ENCODE results near the gene AKAP13. TPM values are rescaled to one million over a fixed set of nuclear protein-coding genes. Genes with fewer than 3 reads are reported as not detected.

AKAP13 gene
- total RNA-seq, 2 experiments from 2014 or later: 282 to 304 TPM

DNA sequence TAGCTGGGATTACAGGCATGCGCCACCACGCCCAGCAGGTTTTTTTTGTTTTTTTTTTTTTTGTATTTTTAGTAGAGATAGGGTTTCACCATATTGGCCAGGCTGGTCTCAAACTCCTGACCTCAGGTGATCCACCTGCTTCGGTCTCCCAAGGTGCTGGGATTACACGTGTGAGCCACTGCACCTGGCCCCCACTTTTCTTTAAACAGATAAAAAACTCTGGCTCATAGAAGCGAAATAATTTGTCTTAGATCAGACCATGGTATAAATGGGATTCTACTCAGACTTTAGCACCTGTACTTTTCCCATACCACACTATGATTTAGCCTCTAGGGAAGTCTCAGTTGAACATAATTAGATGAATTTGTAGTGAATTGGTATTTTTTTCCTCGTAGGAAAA lies 182.4 kb downstream of the AKAP13 start:
- H3K27ac ChIP-seq (ENCODE audit: low read depth in 1 of 2, low read length in 2 of 2): no peak overlapping the region

GRCh38 chr15:85563328-85563727 lies 182.9 kb downstream of the AKAP13 start:
- CTCF ChIA-PET: no interaction called here

More for the DNA sequence above, 182.4 kb downstream of the AKAP13 start:
- Histone ChIP-seq H3K4me3 (ENCODE audit: low read length) (no peak overlapping the region), H3K27me3 (ENCODE audit: control insufficient read depth in 1 of 2, insufficient read depth in 2 of 2, low read length in 2 of 2) (no peaks in the 10 kb centered on the region), H3K4me1 (ENCODE audit: insufficient read depth, low read length) (peaks cover 2% of the 10 kb centered on the region), H3K36me3 (ENCODE audit: insufficient read depth, low read length) (peaks cover 3% of the 10 kb centered on the region), H3K9me3 (ENCODE audit: control insufficient read depth in 1 of 2, insufficient read depth in 1 of 2, low read length in 2 of 2) (no peaks in the 10 kb centered on the region)
- Mint-ChIP-seq H3K27me3 (no peaks in the 10 kb centered on the region), H3K4me3 (no peak overlapping the region), H3K4me1 (ENCODE audit: low read depth) (peaks cover 24% of the 10 kb centered on the region), H3K27ac (no peak overlapping the region), H3K9me3 (no peaks in the 10 kb centered on the region), H3K36me3 (ENCODE audit: low read depth) (peaks cover 16% of the 10 kb centered on the region)
- ATAC-seq (ENCODE audit: poor library complexity) (no peak), DNase-seq (no peak)
- CTCF ChIA-PET: no interaction called here
- POLR2A ChIA-PET: no interaction called here
- TF ChIP-seq, protein P1, sequence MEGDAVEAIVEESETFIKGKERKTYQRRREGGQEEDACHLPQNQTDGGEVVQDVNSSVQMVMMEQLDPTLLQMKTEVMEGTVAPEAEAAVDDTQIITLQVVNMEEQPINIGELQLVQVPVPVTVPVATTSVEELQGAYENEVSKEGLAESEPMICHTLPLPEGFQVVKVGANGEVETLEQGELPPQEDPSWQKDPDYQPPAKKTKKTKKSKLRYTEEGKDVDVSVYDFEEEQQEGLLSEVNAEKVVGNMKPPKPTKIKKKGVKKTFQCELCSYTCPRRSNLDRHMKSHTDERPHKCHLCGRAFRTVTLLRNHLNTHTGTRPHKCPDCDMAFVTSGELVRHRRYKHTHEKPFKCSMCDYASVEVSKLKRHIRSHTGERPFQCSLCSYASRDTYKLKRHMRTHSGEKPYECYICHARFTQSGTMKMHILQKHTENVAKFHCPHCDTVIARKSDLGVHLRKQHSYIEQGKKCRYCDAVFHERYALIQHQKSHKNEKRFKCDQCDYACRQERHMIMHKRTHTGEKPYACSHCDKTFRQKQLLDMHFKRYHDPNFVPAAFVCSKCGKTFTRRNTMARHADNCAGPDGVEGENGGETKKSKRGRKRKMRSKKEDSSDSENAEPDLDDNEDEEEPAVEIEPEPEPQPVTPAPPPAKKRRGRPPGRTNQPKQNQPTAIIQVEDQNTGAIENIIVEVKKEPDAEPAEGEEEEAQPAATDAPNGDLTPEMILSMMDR (IDR thresholded peaks at IDR 0.05): no peak
- intact Hi-C loops (cut with DNase I, micrococcal nuclease): no loop called here

GRCh38 chr15:85563731-85564130 lies 183.3 kb downstream of the AKAP13 start:
- ATAC-seq (ENCODE audit: poor library complexity): no peak
- H3K4me3 ChIP-seq (ENCODE audit: low read length): no peak overlapping the region

More at GRCh38 chr15:85563328-85563727, 182.9 kb downstream of the AKAP13 start:
- intact Hi-C loops (cut with DNase I, micrococcal nuclease): no loop called here
- Histone ChIP-seq H3K4me3 (ENCODE audit: low read length) (no peak overlapping the region), H3K36me3 (ENCODE audit: insufficient read depth, low read length) (peaks cover 3% of the 10 kb centered on the region), H3K27me3 (ENCODE audit: control insufficient read depth in 1 of 2, insufficient read depth in 2 of 2, low read length in 2 of 2) (no peaks in the 10 kb centered on the region), H3K4me1 (ENCODE audit: insufficient read depth, low read length) (peaks cover 2% of the 10 kb centered on the region), H3K9me3 (ENCODE audit: control insufficient read depth in 1 of 2, insufficient read depth in 1 of 2, low read length in 2 of 2) (no peaks in the 10 kb centered on the region), H3K27ac (ENCODE audit: low read depth in 1 of 2, low read length in 2 of 2) (no peak overlapping the region)
- ATAC-seq (ENCODE audit: poor library complexity): no peak
- peaks cover 16% of the 10 kb centered on the region for H3K36me3 Mint-ChIP-seq (ENCODE audit: low read depth)
- no peaks in the 10 kb centered on the region for H3K27me3 Mint-ChIP-seq
- TF ChIP-seq, protein P1 (IDR thresholded peaks at IDR 0.05): no peak
- DNase-seq: no peak
- no peak overlapping the region for H3K4me3 Mint-ChIP-seq
- H3K9me3 Mint-ChIP-seq: no peaks in the 10 kb centered on the region
- no peak overlapping the region for H3K27ac Mint-ChIP-seq
- POLR2A ChIA-PET: no interaction called here
- H3K4me1 Mint-ChIP-seq (ENCODE audit: low read depth): peaks cover 22% of the 10 kb centered on the region

More at GRCh38 chr15:85563731-85564130, 183.3 kb downstream of the AKAP13 start:
- H3K27ac ChIP-seq (ENCODE audit: low read depth in 1 of 2, low read length in 2 of 2): no peak overlapping the region
- ChIA-PET CTCF (no interaction called here), POLR2A (no interaction called here)
- no peak for DNase-seq
- H3K9me3 ChIP-seq (ENCODE audit: control insufficient read depth in 1 of 2, insufficient read depth in 1 of 2, low read length in 2 of 2): no peaks in the 10 kb centered on the region
- no peaks in the 10 kb centered on the region for H3K27me3 ChIP-seq (ENCODE audit: control insufficient read depth in 1 of 2, insufficient read depth in 2 of 2, low read length in 2 of 2)
- no peak overlapping the region for H3K27ac Mint-ChIP-seq
- peaks cover 16% of the 10 kb centered on the region for H3K36me3 Mint-ChIP-seq (ENCODE audit: low read depth)
- no peak overlapping the region for H3K4me3 Mint-ChIP-seq
- peaks cover 2% of the 10 kb centered on the region for H3K4me1 ChIP-seq (ENCODE audit: insufficient read depth, low read length)
- H3K27me3 Mint-ChIP-seq: no peaks in the 10 kb centered on the region
- no peaks in the 10 kb centered on the region for H3K9me3 Mint-ChIP-seq
- intact Hi-C loops (cut with DNase I, micrococcal nuclease): no loop called here
- H3K36me3 ChIP-seq (ENCODE audit: insufficient read depth, low read length): peaks cover 3% of the 10 kb centered on the region
- H3K4me1 Mint-ChIP-seq (ENCODE audit: low read depth): peaks cover 22% of the 10 kb centered on the region
- TF ChIP-seq, protein P1 (IDR thresholded peaks at IDR 0.05): no peak
